ENCODE data around the gene TMC3. TPM values are rescaled to one million over a fixed set of nuclear protein-coding genes. Genes with fewer than 3 reads are reported as not detected.
"Not testable (repeated sequence)": the region's sequence is repeated elsewhere in the genome, so short reads cannot be mapped to it uniquely, and the experiment has no call there.

The TMC3 gene
- total RNA-seq, 1 donor from 2014 or later, result not detected

- DNase-seq (ENCODE audit: low spot score); ATAC-seq: not testable (repeated sequence)
Measured at GRCh38 chr15:81348691-81349090, 25.3 kb downstream of the TMC3 start.

DNA sequence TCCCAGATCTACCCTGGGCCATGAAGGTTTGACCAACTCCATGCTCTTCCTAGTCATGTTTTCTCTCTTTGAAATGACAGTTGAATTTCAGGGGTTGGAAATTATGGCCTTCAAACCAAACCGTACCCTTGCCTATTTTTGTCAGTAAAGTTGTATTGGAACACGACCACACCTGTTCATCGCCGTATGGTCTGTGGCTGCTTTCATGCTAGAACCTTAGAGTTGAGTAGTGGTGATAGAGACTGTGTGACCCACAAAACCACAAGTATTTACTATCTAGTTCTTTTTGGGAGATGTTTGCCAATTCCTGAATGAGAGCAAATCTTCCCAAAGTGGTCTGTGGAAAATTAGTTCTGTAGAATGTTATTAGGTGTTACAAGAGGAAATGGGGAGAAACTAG is 26.1 kb downstream of the TMC3 start:
- ATAC-seq, result no peak

DNA sequence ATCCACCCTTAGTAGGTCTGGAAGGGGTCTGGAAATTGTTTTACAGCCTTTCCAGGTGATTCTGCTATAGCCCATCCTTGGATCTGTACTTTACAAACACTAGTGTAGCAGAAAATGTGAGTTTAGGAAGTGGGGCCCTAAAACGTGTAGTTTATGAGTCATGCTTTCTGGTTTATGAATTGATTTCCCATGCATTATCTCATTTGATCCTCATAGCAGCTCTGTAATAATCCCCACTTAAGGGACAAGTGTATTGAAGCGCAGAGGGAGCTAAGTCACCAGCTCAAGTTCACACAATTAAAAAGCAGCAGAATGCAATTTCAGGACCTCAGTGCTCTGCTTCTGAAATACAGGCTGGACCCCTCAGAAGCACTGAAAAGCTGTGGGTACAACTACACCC is 27.4 kb downstream of the TMC3 start:
- ATAC-seq (no peak), DNase-seq (ENCODE audit: low spot score) (no peak)

More for the DNA sequence above, 26.1 kb downstream of the TMC3 start:
- DNase-seq (ENCODE audit: low spot score), result no peak

DNA sequence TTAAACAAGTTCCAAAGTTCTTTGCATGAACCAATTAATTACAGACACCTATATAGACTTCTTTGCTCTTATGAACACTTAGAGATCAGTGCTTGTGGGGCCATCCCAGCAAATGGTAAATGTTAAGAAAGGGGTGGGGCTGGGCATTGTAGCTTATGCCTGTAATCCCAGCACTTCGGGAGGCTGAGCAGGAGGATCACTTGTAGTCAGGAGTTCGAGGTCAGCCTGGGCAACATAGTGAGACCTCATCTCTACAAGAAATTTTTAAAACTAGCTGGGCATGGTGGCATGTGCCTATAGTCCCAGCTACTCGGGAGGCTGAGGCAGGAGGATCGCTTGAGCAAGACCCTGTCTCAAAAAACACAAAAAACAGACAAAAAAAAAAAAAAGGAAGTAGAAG is 30.6 kb downstream of the TMC3 start:
- no peak for ATAC-seq

DNA sequence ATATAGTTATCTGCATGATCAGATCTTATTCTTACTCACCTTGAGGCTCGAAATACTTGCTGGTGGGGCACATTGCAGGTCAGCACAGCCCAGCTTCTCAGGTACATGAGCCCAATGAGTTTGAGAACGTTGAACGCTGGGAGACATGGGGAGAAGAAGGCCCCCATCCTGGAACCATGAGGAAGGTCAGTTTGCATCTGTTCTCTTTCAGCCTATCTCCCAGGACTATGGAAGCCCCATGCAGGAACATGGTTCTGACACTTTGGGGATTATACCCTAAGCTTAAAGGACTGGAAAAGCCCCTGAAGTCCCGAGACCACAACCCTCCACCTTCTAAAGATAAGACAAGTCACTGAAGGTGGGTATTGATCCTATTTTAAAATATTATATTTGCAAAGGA is 32.7 kb downstream of the TMC3 start:
- DNase-seq (ENCODE audit: low spot score), result no peak
- no peak for ATAC-seq

More for the DNA sequence above, 30.6 kb downstream of the TMC3 start:
- no peak for DNase-seq (ENCODE audit: low spot score)

DNA sequence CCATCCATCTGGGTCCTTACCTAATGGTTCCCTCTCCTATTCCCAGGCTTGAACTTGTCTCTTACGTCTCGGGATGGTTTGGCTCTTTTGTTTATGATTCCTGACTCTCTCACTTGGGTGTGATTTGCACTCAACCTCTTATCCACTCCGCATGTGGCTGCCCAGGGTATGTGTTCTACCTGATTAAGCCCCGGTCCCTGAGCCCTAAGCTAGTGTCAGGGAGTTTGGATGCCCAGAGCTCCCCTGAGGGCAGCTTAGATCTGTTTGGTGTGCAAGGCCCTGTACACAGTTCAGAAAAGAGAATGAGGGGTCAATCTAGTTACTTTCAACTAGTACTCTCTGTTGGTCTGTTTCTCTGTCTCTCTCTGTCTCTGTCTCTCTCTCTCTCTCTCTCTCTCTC is 34.2 kb downstream of the TMC3 start:
- ATAC-seq, result no peak
- no peak for DNase-seq (ENCODE audit: low spot score)

DNA sequence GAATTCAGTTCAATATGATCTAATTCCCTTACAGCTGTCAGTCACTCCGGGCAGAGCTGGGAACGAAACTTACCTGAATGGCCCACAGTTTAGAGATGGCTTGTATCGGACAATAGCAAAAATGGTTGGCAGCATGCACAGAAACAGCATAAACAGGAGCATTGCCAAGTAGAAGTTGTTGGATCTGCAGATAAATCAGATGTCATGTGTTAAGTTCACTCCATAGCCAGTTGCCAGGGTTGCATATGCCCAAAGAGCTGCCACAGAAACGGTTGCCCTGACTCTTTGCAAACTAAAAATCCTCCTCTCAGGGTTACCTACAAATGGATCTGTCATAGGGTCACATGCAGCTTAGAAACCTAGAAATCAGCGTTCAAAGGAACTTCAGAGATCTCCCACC is 34.7 kb downstream of the TMC3 start:
- no peak for ATAC-seq
- DNase-seq (ENCODE audit: low spot score), result no peak

DNA sequence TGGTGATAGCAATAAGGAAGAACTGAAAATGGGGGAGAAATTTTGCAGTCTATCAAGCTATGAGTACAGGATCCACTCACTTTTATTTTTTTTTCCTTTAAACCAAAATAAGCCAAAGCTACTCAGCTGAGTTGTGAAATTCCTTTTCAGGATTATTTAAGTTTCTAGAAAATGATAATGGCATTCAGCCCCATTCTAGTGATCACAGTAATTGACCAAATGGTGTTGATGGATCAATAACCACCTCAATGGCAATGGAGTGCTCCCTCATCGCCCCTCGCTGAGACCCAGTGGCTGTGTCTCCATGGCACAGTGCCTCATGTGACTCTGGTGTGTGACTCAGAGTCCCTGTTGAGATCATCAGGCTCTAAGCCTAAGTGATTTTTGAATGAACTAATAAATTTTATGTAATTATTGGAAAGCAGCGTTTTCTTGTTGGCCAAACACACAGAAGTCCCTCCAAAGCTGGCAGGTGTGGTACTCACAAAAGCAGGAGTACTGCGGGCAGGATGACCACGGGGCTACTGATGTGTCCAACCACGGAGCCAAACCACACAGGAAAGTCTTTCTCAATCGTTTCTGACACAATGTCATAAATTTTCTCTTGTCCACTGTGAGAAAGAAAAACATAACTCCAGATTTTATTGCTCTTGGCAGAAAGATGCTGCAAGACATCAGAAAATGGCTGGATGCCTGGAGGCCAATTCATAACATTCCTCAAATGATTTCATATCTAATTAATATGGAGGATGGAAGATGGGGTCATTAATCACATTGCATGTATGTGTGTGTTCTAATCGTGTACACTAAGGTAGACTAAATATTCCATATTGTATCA is 35.6 kb downstream of the TMC3 start:
- no peak for ATAC-seq
- DNase-seq (ENCODE audit: low spot score), result no peak

GRCh38 chr15:81337713-81338157 is 36.3 kb downstream of the TMC3 start:
- DNase-seq (ENCODE audit: low spot score) (no peak), ATAC-seq (no peak)

GRCh38 chr15:81337241-81337640 is 36.8 kb downstream of the TMC3 start:
- DNase-seq (ENCODE audit: low spot score) (no peak), ATAC-seq (no peak)

- DNase-seq (ENCODE audit: low spot score), result no peak
- peak; percentile 63 for ATAC-seq
Measured at GRCh38 chr15:81336568-81336967, 37.4 kb downstream of the TMC3 start.

DNA sequence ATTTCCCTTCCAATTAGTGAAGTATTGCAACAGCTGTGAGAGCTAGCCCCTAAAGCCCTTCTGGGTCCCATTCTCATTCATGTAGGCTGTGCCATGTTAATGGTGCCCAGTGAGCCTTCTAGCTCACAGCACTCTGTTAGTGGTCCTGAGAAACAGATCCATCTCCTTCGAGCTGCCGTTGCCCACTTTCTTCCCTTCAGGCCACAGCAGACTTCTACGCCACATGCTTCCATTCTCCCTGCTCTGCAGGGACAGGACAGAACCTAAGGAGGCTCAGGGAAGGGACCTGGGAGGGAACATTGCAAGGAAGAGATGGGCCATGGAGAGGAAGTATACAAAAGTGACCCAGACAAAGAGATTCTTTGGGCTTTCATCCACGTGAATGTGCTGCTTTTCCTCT is 38.4 kb downstream of the TMC3 start:
- ATAC-seq (no peak), DNase-seq (ENCODE audit: low spot score) (no peak)

DNA sequence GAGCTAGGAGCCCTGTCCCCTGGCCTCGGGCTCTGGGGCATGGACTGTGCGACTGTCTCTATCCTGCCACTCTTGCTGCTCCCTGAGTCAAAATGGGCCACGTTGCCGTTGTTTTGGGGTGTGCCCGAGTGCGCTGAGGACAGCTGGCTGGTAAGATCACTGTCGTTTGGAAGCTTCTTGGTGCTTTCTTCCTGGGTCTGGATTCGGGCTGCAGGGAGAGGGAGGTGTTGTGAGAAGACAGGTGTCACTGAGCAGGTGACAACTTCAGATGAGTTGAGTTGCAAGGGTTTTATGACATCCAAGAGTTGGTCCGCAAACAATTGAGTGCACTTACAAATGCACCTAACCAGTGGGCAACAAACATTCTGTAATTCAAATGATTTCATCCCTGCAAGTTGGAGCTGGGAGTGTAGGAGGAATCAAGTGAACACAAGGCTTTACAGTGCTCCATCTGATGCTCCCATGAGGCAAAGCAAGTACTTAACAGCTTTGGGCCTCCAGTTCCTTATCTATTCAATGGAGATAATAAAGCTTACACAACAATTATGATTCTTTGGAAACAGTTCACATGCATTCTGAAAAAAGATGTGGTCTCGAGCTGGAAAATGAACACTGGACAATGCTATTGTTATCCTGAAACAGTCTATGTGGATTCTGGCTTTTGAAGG is 39.1 kb downstream of the TMC3 start:
- ATAC-seq, result no peak
- no peak for DNase-seq (ENCODE audit: low spot score)

DNA sequence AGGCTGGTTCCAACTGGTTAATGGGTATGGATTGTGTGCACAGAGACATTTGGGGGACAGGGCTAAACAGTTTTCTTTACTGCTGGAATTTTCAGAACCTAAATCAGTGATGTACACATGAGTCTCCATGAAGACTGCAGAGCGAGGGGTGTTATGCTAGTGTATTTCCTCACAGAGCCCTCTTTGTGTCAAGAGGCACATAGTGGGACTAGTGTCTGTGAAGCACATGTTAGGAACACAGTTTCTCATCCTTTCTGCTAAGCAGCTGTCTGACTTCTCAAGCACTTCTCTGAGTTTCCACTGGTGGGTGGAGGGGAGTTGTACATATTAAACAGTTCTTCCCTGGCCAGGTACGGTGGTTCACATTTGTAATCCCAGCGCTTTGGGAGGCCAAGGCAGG is 40.6 kb downstream of the TMC3 start:
- ATAC-seq (no peak), DNase-seq (ENCODE audit: low spot score) (no peak)

DNA sequence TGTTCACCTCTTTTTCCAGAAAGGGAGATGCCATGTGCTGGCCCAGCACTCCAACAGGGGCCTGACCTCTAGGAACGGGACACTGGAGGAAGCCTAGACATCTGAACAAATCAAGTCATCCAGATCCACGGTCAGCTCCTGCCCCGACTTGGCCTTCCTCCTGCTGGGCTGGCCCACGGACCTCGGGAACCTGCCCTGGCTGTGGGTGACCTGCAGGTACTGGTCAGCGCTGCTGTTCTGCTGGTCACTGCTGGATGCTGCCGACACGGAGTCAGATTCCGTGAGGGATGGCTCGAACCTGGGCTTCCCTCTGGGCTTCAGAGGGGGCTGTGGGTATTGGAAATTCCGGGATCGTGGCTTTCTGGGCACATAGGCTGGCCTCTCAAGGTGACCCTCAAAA is 41.7 kb downstream of the TMC3 start:
- ATAC-seq (no peak), DNase-seq (ENCODE audit: low spot score) (no peak)

- no peak for ATAC-seq
- no peak for DNase-seq (ENCODE audit: low spot score)
Measured at GRCh38 chr15:81331600-81331999, 42.4 kb downstream of the TMC3 start.

- ATAC-seq; DNase-seq (ENCODE audit: low spot score): not testable (repeated sequence)
Measured at GRCh38 chr15:81331141-81331540, 42.9 kb downstream of the TMC3 start.

DNA sequence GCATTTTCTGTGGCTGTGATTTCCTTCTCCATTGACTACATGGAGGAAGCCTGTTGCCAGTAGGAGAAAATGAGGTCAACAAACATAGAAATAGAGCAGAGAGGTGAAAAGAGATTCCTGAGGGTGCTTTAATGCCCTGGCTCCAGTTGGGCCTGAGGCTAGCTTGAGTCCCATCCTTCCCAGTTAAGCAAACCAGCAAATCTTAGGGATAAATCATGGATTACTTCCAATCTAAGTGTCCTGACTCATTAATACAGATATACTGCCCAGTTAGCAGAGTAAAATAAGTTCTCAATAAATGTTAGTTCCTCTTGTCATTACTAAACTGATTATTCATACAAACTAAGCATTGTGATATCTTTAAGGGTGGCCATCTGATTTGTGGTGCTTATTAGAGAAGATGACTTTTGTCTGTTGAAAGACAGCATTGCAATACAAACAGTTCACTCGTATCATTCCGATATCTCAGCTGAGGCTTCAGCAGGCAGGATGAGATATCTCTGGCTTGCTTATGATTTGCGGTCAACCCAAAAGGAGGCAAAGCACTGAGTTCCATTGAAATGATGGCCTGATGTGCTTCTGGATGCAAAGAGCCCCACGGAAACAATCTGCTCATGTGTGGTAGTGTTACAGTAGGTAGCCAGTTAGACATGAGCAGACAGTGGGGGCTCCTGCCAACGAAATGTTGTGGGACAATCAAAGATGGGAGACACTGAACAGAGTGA is 43.5 kb downstream of the TMC3 start:
- no peak for ATAC-seq
- no peak for DNase-seq (ENCODE audit: low spot score)

DNA sequence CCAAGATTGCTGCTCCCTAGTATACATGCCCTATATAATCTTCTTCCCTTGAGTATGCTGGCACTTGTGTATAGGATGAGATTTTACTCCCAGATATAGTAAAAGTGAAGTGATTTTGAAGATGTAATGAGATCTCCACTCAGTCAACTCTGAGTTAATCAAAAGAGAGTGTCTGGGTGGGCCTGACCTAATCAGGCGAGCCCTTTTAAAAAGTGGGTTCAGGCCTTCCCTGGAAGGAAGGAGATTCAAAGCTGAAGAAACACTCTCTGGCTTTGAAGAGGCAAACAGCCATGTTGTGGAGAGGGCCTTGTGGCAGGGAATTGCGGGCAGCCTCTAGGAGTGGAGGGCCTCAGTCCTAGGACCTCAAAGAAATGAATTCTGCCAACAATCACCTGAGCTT is 44.6 kb downstream of the TMC3 start:
- ATAC-seq (no peak), DNase-seq (ENCODE audit: low spot score) (no peak)

DNA sequence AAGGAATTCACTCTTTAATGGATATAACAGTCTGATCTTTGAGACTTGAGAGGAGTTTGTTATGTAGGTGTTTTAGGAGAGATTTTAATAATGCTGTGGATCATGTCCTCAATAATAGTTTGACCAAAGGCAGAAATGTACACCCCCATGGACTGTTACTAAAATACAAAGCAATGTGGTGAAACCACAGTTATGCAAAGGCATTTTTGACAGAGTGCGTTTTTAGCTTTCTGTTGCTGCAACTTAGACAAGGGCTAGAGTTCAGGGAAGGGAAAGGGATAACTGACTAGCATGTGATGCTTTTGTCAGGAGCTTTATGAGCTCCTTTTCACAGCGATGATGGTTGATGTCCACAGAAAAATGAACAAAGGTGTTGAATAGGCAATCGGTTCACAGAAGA is 46.5 kb downstream of the TMC3 start:
- ATAC-seq (no peak), DNase-seq (ENCODE audit: low spot score) (no peak)

DNA sequence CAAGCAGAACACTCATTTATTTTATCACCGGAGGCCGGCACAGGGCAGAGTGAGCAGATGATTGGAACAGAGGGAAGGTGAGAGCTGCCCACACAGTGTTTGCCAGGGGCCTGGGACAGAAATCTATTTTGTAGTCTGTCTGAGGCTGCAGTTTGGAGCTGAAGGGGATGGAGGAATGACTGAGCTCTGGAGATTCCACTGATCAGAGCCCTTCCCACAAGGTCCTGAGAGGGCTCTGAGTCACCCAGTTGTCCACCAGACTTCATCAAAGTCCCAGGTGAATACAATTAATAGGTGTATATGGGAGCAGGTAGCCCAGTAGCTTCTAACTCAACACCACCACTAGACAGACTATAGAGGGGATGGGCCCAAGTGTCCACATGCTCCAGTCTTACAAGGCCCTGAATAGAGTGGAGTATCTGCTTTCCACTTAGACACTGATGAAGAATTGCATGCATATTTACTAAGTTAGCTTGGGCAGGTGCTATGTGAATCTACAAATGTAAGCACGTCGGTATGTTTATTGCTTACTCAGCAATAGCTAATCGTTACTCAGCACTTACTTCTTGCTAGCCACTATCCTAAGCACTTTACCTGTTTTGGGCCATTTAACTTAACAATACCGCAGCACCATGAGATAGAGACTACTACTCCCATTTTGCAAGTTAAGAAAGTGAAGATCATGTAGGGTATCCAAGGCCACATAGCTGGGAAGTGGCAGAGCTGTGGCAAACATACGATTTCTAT is 47.4 kb downstream of the TMC3 start:
- DNase-seq (ENCODE audit: low spot score) (no peak), ATAC-seq (no peak)
